ENCODE data around the gene PTPRE.

PTPRE gene

GRCh38 chr10:128116851-128117615 lies 210.1 kb downstream of the PTPRE start:
- H3K9ac ChIP-seq: no peak overlapping the region
- 0 out of 2 replicates have a peak, but pooled peaks have one; percentile 24 for TF ChIP-seq CTCF (conservative IDR thresholded peaks at IDR 0.05; ENCODE audit: low read depth, low read length)
- H3K79me2 ChIP-seq (ENCODE audit: insufficient read depth, low read depth): peaks cover 57% of the 10 kb centered on the region
- no peak overlapping the region for H3K27ac ChIP-seq
- H3K36me3 ChIP-seq (ENCODE audit: insufficient read depth): peaks cover 28% of the 10 kb centered on the region
- peaks cover 2% of the 10 kb centered on the region for H3K4me1 ChIP-seq (ENCODE audit: low read depth, poor library complexity, severe bottlenecking)
- H3K4me2 ChIP-seq: no peak overlapping the region
- H3K27me3 ChIP-seq (ENCODE audit: insufficient read depth, low read depth): no peaks in the 10 kb centered on the region
- H3K4me3 ChIP-seq (IDR thresholded peaks at IDR 0.05; ENCODE audit: insufficient read depth, low read depth, low read length): no peak overlapping the region
- H4K20me1 ChIP-seq (ENCODE audit: insufficient read depth): 0 out of 2 replicates have a peak, but pooled peaks cover under 1% of the 10 kb centered on the region
- H2AFZ ChIP-seq (ENCODE audit: low read depth): no peak overlapping the region

GRCh38 chr10:128121750-128122412 lies 215.0 kb downstream of the PTPRE start:
- no peak overlapping the region for H3K9ac ChIP-seq
- peaks cover 29% of the 10 kb centered on the region for H3K4me1 ChIP-seq (ENCODE audit: low read depth, poor library complexity, severe bottlenecking)
- peaks cover 16% of the 10 kb centered on the region for H4K20me1 ChIP-seq (ENCODE audit: insufficient read depth)
- no peak overlapping the region for H3K4me3 ChIP-seq (IDR thresholded peaks at IDR 0.05; ENCODE audit: insufficient read depth, low read depth, low read length)
- peaks cover 86% of the 10 kb centered on the region for H3K79me2 ChIP-seq (ENCODE audit: insufficient read depth, low read depth)
- H3K36me3 ChIP-seq (ENCODE audit: insufficient read depth): peaks cover 24% of the 10 kb centered on the region; the same call in 1 of the 2 replicates
- no peak for TF ChIP-seq CTCF (conservative IDR thresholded peaks at IDR 0.05; ENCODE audit: low read depth, low read length)
- H3K27ac ChIP-seq: no peak overlapping the region
- H2AFZ ChIP-seq (ENCODE audit: low read depth): no peak overlapping the region
- 0 out of 2 replicates have a peak overlapping the region, but pooled peaks have one; percentile 70 for H3K4me2 ChIP-seq
- no peaks in the 10 kb centered on the region for H3K27me3 ChIP-seq (ENCODE audit: insufficient read depth, low read depth)

- H2AFZ ChIP-seq (ENCODE audit: low read depth): no peak overlapping the region
- H3K36me3 ChIP-seq (ENCODE audit: insufficient read depth): peaks cover 19% of the 10 kb centered on the region; the same call in 1 of the 2 replicates
Observed at GRCh38 chr10:128122931-128123330, 216.0 kb downstream of the PTPRE start.

GRCh38 chr10:128123846-128124245 lies 216.9 kb downstream of the PTPRE start:
- H3K36me3 ChIP-seq (ENCODE audit: insufficient read depth): peaks cover 14% of the 10 kb centered on the region; the same call in 1 of the 2 replicates
- peak overlapping the region; percentile 70 for H3K4me2 ChIP-seq
- H3K4me1 ChIP-seq (ENCODE audit: low read depth, poor library complexity, severe bottlenecking): peaks cover 36% of the 10 kb centered on the region
- H3K27me3 ChIP-seq (ENCODE audit: insufficient read depth, low read depth): no peaks in the 10 kb centered on the region
- H3K27ac ChIP-seq: no peak overlapping the region
- no peak overlapping the region for H3K4me3 ChIP-seq (IDR thresholded peaks at IDR 0.05; ENCODE audit: insufficient read depth, low read depth, low read length)
- no peak overlapping the region for H2AFZ ChIP-seq (ENCODE audit: low read depth)
- H4K20me1 ChIP-seq (ENCODE audit: insufficient read depth): peaks cover 16% of the 10 kb centered on the region
- TF ChIP-seq CTCF (conservative IDR thresholded peaks at IDR 0.05; ENCODE audit: low read depth, low read length): no peak
- no peak overlapping the region for H3K9ac ChIP-seq
- H3K79me2 ChIP-seq (ENCODE audit: insufficient read depth, low read depth): peaks cover 69% of the 10 kb centered on the region

More at GRCh38 chr10:128122931-128123330, 216.0 kb downstream of the PTPRE start:
- Histone ChIP-seq H3K27me3 (ENCODE audit: insufficient read depth, low read depth) (no peaks in the 10 kb centered on the region), H3K4me2 (peak overlapping the region; percentile 70), H3K9ac (no peak overlapping the region), H3K4me1 (ENCODE audit: low read depth, poor library complexity, severe bottlenecking) (peaks cover 36% of the 10 kb centered on the region), H3K27ac (no peak overlapping the region), H3K4me3 (IDR thresholded peaks at IDR 0.05; ENCODE audit: insufficient read depth, low read depth, low read length) (no peak overlapping the region), H4K20me1 (ENCODE audit: insufficient read depth) (peaks cover 16% of the 10 kb centered on the region), H3K79me2 (ENCODE audit: insufficient read depth, low read depth) (peaks cover 76% of the 10 kb centered on the region)
- TF ChIP-seq CTCF (conservative IDR thresholded peaks at IDR 0.05; ENCODE audit: low read depth, low read length): no peak

Data from KMS-11 (cell line).